SK-N-SH (cell line): ENCODE data around the gene SH3PXD2A.

Experiments used
- EZH2phosphoT487 ChIP-seq: fragments of 200-600 bp; sonication (generic); IDR thresholded peaks from 2 replicates; pipeline ENCODE4 v1.6.1; 2017; ENCODE audit warnings: low read depth, mixed run types, mild to moderate bottlenecking, antibody characterized with exemption, moderate library complexity, borderline replicate concordance
- FOSL2 ChIP-seq: IDR thresholded peaks from 2 replicates; pipeline ENCODE4 v1.4.0; 2012; ENCODE audit warnings: low read depth, mild to moderate bottlenecking, moderate library complexity, borderline replicate concordance
- GABPA ChIP-seq: IDR thresholded peaks from 2 replicates; pipeline ENCODE4 v1.4.0; 2012; ENCODE audit warnings: low read depth, mild to moderate bottlenecking
- POLR2AphosphoS5 ChIP-seq: IDR thresholded peaks from 2 replicates; pipeline ENCODE4 v1.6.1; 2012; ENCODE audit warnings: low read depth, low read length
- RAD21 ChIP-seq: IDR thresholded peaks from 2 replicates; pipeline ENCODE4 v1.6.1; 2012; ENCODE audit warnings: mild to moderate bottlenecking, low read length
- REST ChIP-seq: IDR thresholded peaks from 2 replicates; pipeline ENCODE4 v1.6.1; 2012; ENCODE audit warnings: mild to moderate bottlenecking, low read depth, low read length, moderate library complexity
- SMC3 ChIP-seq: IDR thresholded peaks from 2 replicates; pipeline ENCODE4 v1.6.1; 2012; ENCODE audit warnings: low read depth, low read length, improper control_type of control experiment
- TAF1 ChIP-seq: IDR thresholded peaks from 2 replicates; pipeline ENCODE4 v1.6.1; 2012; ENCODE audit warnings: low read depth, mild to moderate bottlenecking, low read length, moderate library complexity, borderline replicate concordance
- YY1 ChIP-seq: IDR thresholded peaks from 2 replicates; pipeline ENCODE4 v1.4.0; 2012; ENCODE audit warnings: low read depth, mild to moderate bottlenecking
- TF ChIP-seq, protein P1 (sequence below): fragments of 200-600 bp; sonication (generic); IDR thresholded peaks from 2 replicates; pipeline ENCODE4 v1.6.1; 2017; ENCODE audit warnings: antibody characterized with exemption, mild to moderate bottlenecking, moderate library complexity

DNA sequence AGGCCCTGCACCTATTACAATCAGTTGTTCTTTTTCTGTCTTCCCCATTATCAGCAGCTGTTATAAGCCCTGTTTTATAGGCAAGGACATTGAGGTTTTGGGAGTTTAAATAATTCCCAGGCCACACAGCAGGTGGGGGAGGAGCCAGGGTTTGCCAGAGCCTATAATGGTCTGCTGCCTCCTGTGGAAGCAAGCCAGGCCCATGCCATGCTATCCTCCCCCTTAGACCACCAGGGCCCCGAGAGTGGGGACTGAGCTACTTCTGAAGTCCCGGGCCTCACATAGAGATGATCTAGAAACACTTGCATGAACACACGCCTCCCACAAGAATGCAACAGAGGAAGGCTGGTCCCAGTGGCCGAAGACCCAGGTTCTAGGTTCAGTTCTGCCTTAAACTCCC, 141.7 kb downstream of the SH3PXD2A start:
- TF ChIP-seq, protein P1, sequence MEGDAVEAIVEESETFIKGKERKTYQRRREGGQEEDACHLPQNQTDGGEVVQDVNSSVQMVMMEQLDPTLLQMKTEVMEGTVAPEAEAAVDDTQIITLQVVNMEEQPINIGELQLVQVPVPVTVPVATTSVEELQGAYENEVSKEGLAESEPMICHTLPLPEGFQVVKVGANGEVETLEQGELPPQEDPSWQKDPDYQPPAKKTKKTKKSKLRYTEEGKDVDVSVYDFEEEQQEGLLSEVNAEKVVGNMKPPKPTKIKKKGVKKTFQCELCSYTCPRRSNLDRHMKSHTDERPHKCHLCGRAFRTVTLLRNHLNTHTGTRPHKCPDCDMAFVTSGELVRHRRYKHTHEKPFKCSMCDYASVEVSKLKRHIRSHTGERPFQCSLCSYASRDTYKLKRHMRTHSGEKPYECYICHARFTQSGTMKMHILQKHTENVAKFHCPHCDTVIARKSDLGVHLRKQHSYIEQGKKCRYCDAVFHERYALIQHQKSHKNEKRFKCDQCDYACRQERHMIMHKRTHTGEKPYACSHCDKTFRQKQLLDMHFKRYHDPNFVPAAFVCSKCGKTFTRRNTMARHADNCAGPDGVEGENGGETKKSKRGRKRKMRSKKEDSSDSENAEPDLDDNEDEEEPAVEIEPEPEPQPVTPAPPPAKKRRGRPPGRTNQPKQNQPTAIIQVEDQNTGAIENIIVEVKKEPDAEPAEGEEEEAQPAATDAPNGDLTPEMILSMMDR = no peak
- TF ChIP-seq RAD21 (no peak), POLR2AphosphoS5 (no peak), FOSL2 (no peak), REST (no peak), EZH2phosphoT487 (no peak), TAF1 (no peak), GABPA (no peak), YY1 (no peak), SMC3 (no peak)
